ENCODE measurements around the gene DSC2. TPM values are rescaled to one million over a fixed set of nuclear protein-coding genes. Genes with fewer than 3 reads are reported as not detected.

The DSC2 gene
- total RNA-seq: not detected in 2 replicates

GRCh38 chr18:31102025-31102684 is at the start of gene DSC2:
Gene DSC2, minus strand, starts transcription at chr18:31102421. Its CDS starts 450 bp downstream, at chr18:31101971.

DNA sequence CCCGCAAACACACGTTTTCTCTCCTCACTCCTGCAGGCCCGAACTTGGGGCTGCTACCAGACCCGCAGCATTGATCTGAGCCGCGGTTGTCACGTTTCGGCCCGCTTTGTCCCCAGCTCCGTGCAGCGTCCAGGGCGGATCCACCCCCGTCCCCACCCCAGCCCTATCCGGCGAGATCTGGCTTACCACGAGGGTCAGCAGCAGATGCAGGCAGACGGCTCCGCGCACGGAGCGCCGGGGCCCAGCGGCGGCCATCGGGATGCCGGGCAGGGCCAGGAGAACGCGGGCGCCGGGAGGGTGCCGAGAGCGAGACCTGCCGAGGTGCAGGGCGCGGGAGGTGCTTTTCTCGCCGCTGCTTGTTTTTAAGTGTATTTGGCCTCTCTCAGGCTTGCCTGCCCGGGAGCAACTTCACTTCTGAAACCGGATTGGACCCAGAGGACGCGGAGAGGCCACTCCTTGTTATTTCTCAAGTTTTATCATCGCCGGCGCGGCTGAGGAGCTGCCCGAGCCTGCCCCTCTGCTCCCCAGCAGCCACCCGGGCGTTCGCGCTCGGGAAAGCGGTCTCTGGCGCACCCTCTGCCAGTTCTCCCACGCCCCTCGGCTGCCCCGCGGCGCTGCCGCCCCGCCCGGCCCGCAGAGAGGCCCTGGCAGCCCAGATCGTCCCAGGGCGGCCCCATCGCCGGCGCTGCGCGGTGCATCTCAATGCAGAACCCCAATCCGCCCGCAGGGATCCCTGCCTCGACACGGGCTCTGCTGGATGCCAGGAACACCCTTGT is 59.6 kb downstream of the DSC2 start, which contains the start of gene DSC3:
DSC3 (minus strand) TSS at position 337 of the 776 bp plus-strand sequence; CDS start at position 255, 82 bp downstream.

Other genes with a start within 250 kb of the DSC2 start
- 0.58 and 0.89 TPM in 2 replicates for gene DSC3, start 59.7 kb downstream of the DSC2 start, total RNA-seq
- not detected in 2 replicates for gene DSC1, start 60.4 kb upstream of the DSC2 start, total RNA-seq
- gene DSG1, start 215.7 kb upstream of the DSC2 start, total RNA-seq: not detected in 2 replicates

Measured in myometrial cell (primary cell).